CD4-positive, alpha-beta T cell treated with Interferon alpha-2 for 1 hour (primary cell): ENCODE measurements around the gene ITGAE.
"Not testable (repeated sequence)": the region's sequence is repeated elsewhere in the genome, so short reads cannot be mapped to it uniquely, and the experiment has no call there.

ENCODE experiments used
- DNase-seq, 2 donors: peaks; one replicate each; pipeline ENCODE4 v3.0.0-alpha.2; 2020 to 2022

ITGAE gene

GRCh38 chr17:3755335-3756030 is 45.5 kb downstream of the ITGAE start:
- DNase-seq = no peak

- peak; percentile 85 to 87 for DNase-seq
These were observed 46.3 kb downstream of the ITGAE start for GRCh38 chr17:3754458-3755334.

DNA sequence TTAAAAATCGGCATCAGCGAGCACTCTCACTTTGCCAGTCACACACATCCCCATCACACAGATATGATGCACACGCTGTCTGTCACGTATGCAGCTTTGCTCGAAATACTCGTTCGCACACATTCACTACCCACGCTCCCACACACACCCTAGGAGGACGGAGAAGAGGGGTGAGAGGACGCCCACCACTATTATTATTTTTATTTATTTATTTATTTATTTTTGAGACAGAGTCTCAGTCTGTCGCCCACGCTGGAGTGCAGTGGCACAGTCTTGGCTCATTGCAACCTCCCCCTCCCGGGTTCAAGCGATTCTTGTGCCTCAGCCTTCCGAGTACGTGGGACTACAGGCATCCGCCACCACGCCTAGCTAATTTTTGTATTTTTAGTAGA is 46.9 kb downstream of the ITGAE start:
- no peak for DNase-seq

DNA sequence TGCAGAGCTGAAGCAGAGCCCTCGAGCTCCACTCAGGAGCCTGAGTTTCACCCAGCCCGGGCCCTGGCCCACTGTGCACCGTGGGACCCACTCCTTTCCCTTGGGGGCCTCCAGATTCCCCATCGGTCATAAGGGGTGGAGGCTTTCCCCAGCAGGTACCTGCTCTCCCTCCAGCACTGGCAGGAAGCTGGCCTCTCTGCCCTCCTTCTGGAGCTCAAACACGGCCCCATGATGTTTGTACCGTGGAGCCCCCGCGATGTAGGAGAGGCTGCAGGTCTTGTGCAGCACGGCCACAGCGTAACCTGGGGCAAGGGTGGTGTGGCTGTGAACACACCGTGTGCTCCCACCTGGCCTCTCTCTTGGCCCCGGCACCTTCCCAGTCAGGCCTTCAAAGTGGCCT is 47.4 kb downstream of the ITGAE start:
- DNase-seq = no peak

DNA sequence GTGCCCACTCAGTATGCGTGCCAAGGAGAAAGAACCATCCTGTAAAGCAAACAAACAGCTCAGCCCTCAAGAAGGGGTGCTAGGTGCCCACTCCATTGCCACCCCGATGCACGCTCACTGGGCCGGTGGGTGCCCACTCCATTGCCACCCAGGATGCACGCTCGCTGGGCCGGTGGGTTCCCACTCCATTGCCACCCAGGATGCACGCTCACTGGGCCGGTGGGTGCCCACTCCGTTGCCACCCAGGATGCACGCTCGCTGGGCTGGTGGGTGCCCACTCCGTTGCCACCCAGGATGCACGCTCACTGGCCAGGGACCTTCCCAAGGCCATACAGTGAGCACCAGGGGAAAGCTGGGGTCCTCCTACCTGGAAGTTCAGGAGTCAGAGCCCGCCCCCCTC is 49.2 kb downstream of the ITGAE start:
- DNase-seq = no peak

GRCh38 chr17:3750926-3751325 is 50.1 kb downstream of the ITGAE start:
- peak in 1 of 2 donors; percentile 63 for DNase-seq

DNA sequence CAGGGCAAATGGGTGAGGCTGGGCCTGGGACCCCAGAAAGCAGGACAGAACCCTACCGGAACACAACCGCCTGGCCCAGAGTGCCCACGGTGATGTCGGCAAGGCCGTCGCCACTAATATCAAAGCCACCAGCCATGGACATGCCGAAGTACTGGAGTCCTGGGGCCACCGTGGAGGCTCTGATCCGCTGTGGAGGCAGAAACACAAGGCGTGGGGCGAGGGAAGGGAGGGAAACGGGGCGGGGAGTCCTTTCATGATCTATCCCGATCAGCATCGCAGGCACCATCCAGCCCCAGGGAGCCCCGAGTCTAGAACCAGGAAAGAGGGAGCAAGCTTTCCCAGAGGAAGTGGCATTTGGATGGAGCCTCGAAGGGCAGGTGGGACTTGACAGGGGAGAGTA is 50.7 kb downstream of the ITGAE start:
- no peak for DNase-seq

- no peak for DNase-seq
These were observed 52.4 kb downstream of the ITGAE start for GRCh38 chr17:3748576-3748975.

- DNase-seq = no peak
These were observed 53.2 kb downstream of the ITGAE start for GRCh38 chr17:3747805-3748204.

DNA sequence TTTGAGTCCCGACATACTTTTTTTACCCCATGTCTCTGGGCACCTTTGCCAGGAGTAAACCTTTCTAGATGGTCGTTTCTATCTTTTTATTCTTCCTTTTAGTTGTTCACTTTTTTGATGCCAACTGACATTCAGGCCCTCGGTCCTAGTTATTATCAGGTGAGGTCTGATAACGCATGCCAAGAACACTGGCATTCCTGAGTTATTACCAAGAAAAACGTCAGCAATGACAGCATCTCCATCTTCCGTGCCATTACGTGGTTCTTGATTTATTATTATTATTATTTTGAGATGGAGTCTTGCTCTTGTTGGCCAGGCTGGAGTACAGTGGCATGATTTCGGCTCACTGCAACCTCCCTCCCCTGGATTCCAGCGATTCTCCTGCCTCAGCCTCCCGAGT is 55.9 kb downstream of the ITGAE start:
- DNase-seq = no peak

- DNase-seq = no peak
These were observed 57.0 kb downstream of the ITGAE start for GRCh38 chr17:3744014-3744413.

GRCh38 chr17:3740611-3741073 is 60.3 kb downstream of the ITGAE start:
- peak; percentile 55 to 64 for DNase-seq

GRCh38 chr17:3739422-3740124 is 61.4 kb downstream of the ITGAE start:
- no peak for DNase-seq

- peak; percentile 46 to 59 for DNase-seq
These were observed 62.3 kb downstream of the ITGAE start for GRCh38 chr17:3738562-3739295.

DNA sequence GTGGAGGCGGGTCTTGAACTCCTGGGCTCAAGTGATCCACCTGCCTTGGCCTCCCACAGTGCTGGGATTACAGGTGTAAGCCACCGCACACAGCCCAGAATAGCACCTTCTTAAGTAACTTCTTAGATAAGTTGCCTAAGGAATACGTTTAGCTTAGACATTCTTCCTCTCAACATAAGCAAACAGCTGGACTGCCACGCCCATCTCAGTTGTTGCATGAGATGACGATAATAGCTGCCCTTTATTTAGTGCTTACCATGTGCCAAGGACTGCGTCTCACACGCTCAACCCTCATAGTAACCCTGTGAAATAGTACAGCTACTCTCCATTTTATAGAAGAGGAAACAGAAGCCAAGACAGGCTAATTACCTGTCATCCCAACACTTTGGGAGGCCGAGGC is 65.5 kb downstream of the ITGAE start:
- DNase-seq = no peak

GRCh38 chr17:3734911-3735276 is 66.1 kb downstream of the ITGAE start:
- not testable (repeated sequence) for DNase-seq

GRCh38 chr17:3732210-3732621 is 68.8 kb downstream of the ITGAE start:
- DNase-seq = peak in 1 of 2 donors; percentile 7

DNA sequence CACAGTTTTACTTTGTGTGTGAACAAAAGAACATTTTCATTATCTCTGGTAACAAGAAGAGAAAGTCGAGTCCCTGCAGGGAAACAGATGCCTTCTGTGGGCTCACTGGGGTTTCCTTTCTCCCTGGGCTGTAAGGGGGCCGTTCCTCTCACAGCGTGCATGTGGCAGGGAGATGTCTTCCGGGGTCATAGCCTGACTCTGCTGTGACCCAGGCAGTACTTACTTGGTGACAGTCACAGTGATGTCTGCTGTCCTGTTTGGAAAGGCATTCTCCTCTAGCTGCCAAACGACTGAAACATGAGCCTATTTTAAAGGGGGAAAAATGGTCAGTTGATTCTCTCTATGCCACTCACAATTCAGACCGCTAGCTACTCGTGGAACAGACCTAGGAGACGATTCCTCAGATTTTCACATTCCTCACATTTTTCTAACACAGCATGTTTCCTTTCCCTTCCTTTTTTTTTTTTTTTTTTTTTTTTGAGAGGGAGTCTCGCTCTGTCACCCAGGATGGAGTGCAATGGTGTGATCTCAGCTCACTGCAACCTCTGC is 70.0 kb downstream of the ITGAE start:
- DNase-seq = no peak

- DNase-seq = no peak
These were observed 71.1 kb downstream of the ITGAE start for GRCh38 chr17:3729881-3730280.

GRCh38 chr17:3728099-3728498 is 72.9 kb downstream of the ITGAE start:
- not testable (repeated sequence) for DNase-seq

DNA sequence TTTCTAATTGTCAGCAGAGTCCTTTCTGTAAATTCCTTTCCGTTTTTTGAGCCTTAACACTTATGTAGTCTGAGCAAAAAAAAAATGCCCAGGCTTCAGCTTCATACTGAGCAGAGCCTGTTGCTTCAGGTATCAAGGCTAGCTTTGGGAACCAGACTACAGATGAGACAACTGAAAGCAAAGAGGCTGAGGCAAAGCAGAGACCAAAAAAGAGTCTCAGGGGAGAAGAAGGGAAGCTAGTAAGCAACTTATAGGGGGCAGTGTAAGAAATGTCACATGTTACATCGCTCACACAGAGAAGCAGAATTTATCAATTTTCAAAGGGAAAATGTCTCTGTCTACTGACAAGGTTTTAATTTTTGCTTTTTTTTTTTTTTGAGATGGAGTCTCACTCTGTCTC is 73.9 kb downstream of the ITGAE start:
- no peak for DNase-seq

DNA sequence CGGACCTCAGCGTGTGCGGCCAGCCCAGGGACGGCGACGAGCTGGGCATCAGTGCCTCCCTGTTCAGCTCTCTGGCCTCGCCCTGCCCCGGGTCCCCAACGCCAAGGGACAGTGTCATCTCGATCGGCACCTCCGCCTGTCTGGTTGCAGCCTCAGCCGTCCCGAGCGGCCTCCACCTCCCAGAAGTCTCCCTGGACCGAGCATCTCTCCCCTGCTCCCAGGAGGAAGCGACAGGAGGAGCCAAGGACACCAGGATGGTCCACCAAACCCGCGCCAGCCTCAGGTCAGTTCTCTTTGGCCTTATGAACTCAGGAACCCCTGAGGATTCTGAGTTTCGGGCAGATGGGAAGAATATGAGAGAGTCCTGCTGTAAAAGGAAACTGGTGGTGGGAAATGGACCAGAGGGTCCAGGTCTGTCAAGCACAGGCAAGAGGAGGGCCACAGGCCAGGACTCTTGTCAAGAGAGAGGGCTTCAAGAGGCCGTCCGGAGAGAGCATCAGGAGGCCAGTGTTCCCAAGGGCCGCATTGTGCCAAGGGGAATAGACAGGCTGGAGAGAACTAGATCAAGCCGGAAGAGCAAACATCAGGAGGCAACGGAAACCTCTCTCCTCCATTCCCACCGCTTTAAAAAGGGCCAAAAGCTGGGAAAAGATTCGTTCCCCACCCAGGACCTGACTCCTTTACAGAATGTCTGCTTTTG is 76.5 kb downstream of the ITGAE start:
- no peak for DNase-seq
